HEK293T (cell line): ENCODE results near the gene BPTF.

ENCODE experiments used
- CTCF ChIA-PET: fragments of 350-600 bp; formaldehyde crosslinking; extraction: SDS; loops from one replicate; lab custom pipeline; 2021; ENCODE audit warnings: antibody characterized with exemption, inconsistent platforms; lab: Yijun Ruan, JAX
- POLR2A ChIA-PET: fragments of 350-600 bp; formaldehyde crosslinking; extraction: SDS; loops from one replicate; lab custom pipeline; 2020; ENCODE audit warnings: antibody characterized with exemption, inconsistent platforms; lab: Yijun Ruan, JAX
- DNase-seq: peaks from one replicate; pipeline ENCODE4 v3.0.0; 2012; ENCODE audit warnings: mixed read lengths; ENCODE audit errors: extremely low spot score
- ARNT ChIP-seq: fragments of 450-650 bp; IDR thresholded peaks from 2 replicates; pipeline ENCODE4 v1.6.1; 2017; ENCODE audit warnings: mild to moderate bottlenecking
- BHLHE40 ChIP-seq: fragments of 450-650 bp; IDR thresholded peaks from 2 replicates; pipeline ENCODE4 v1.6.1; 2016; ENCODE audit warnings: mild to moderate bottlenecking, moderate library complexity, borderline replicate concordance
- CTBP1 ChIP-seq: fragments of 450-650 bp; IDR thresholded peaks from 2 replicates; pipeline ENCODE4 v1.6.1; 2016; ENCODE audit warnings: borderline replicate concordance
- ELF4 ChIP-seq: fragments of 450-650 bp; IDR thresholded peaks from 2 replicates; pipeline ENCODE4 v1.6.1; 2017; ENCODE audit warnings: antibody characterized with exemption
- FOXA1 ChIP-seq: fragments of 450-650 bp; IDR thresholded peaks from 2 replicates; pipeline ENCODE4 v1.6.1; 2016; ENCODE audit warnings: mild to moderate bottlenecking
- FOXK2 ChIP-seq: fragments of 450-650 bp; IDR thresholded peaks from 2 replicates; pipeline ENCODE4 v1.6.1; 2016; ENCODE audit warnings: mild to moderate bottlenecking
- FOXM1 ChIP-seq: fragments of 450-650 bp; IDR thresholded peaks from 2 replicates; pipeline ENCODE4 v1.6.1; 2017; ENCODE audit warnings: mild to moderate bottlenecking, borderline replicate concordance
- HDGF ChIP-seq: fragments of 450-650 bp; IDR thresholded peaks from 2 replicates; pipeline ENCODE4 v1.6.1; 2017; ENCODE audit warnings: antibody characterized with exemption, borderline replicate concordance
- L3MBTL2 ChIP-seq: fragments of 450-650 bp; conservative IDR thresholded peaks from 2 replicates; pipeline ENCODE4 v1.6.1; 2016; ENCODE audit warnings: mild to moderate bottlenecking
- LEF1 ChIP-seq: fragments of 450-650 bp; IDR thresholded peaks from 2 replicates; pipeline ENCODE4 v1.6.1; 2017; ENCODE audit warnings: mild to moderate bottlenecking, borderline replicate concordance
- NFRKB ChIP-seq: fragments of 450-650 bp; IDR thresholded peaks from 2 replicates; pipeline ENCODE4 v1.6.1; 2016; ENCODE audit warnings: mild to moderate bottlenecking, moderate library complexity
- PKNOX1 ChIP-seq: fragments of 450-650 bp; IDR thresholded peaks from 2 replicates; pipeline ENCODE4 v1.6.1; 2016
- SP1 ChIP-seq: fragments of 450-650 bp; IDR thresholded peaks from 2 replicates; pipeline ENCODE4 v1.6.1; 2017
- SUZ12 ChIP-seq: fragments of 450-650 bp; IDR thresholded peaks from 2 replicates; pipeline ENCODE4 v1.6.1; 2016; ENCODE audit warnings: mild to moderate bottlenecking
- TARDBP ChIP-seq: fragments of 450-650 bp; IDR thresholded peaks from 2 replicates; pipeline ENCODE4 v1.6.1; 2016
- ZNF384 ChIP-seq: fragments of 450-650 bp; IDR thresholded peaks from 2 replicates; pipeline ENCODE4 v1.6.1; 2016

BPTF gene

GRCh38 chr17:67824735-67825626 lies at the start of gene BPTF:
Gene BPTF, plus strand, starts transcription at chr17:67825503. Its CDS starts 222 bp downstream, at chr17:67825725.
- ChIA-PET CTCF (interaction anchor here (0.6 to 1.0 kb wide), 8 partner anchors 9 to 121 kb away, joined by 3 to 6 read pairs (median 3); no protein-coding TSS in a partner anchor), POLR2A (interaction anchor here (0.6 to 1.7 kb wide), 13 partner anchors 9 to 195 kb away, joined by 3 to 21 read pairs (median 3); no protein-coding TSS in a partner anchor)
- DNase-seq: peak; percentile 93
- TF ChIP-seq ARNT (peak; percentile 73), FOXM1 (peak; percentile 41; the same call in 1 of the 2 replicates), FOXK2 (no peak), CTBP1 (no peak), LEF1 (no peak)

- TF ChIP-seq FOXM1: peak; percentile 64; the same call in 1 of the 2 replicates
- TF ChIP-seq ZNF384: no peak
- POLR2A ChIA-PET: no interaction called here
- DNase-seq: peak; percentile 83
- CTCF ChIA-PET: interaction anchor here (0.7 to 1.1 kb wide), 2 partner anchors 9 to 338 kb away, joined by 3 to 4 read pairs; no protein-coding TSS in a partner anchor
These were observed 46.1 kb upstream of the BPTF start for GRCh38 chr17:67779098-67779672.

GRCh38 chr17:67784364-67785121 lies 40.8 kb upstream of the BPTF start:
- ChIA-PET POLR2A (no interaction called here), CTCF (interaction anchor here (0.6 to 1.6 kb wide), 3 partner anchors 15 to 40 kb away, joined by 4 to 5 read pairs (median 5); no protein-coding TSS in a partner anchor)
- TF ChIP-seq ARNT: no peak
- no peak for TF ChIP-seq SP1
- TF ChIP-seq CTBP1: no peak
- TF ChIP-seq FOXM1: no peak
- no peak for TF ChIP-seq NFRKB
- TF ChIP-seq HDGF: no peak
- no peak for TF ChIP-seq FOXK2
- no peak for TF ChIP-seq L3MBTL2
- no peak for TF ChIP-seq FOXA1
- TF ChIP-seq ELF4: no peak
- TF ChIP-seq SUZ12: no peak
- TF ChIP-seq TARDBP: no peak
- TF ChIP-seq PKNOX1: no peak
- TF ChIP-seq BHLHE40: no peak
- TF ChIP-seq ZNF384: no peak
- no peak for TF ChIP-seq LEF1
- DNase-seq: no peak

GRCh38 chr17:67785122-67785477 lies 40.2 kb upstream of the BPTF start:
- ChIA-PET CTCF (interaction anchor here (0.6 kb wide), 1 partner anchor 15 kb away, joined by 4 read pairs; no protein-coding TSS in a partner anchor), POLR2A (no interaction called here)
- TF ChIP-seq FOXK2 (no peak), CTBP1 (no peak), SUZ12 (no peak), ZNF384 (no peak), L3MBTL2 (no peak), TARDBP (no peak), ARNT (no peak), BHLHE40 (no peak), FOXM1 (no peak), LEF1 (no peak), FOXA1 (no peak), ELF4 (no peak), NFRKB (no peak), HDGF (no peak), PKNOX1 (no peak), SP1 (no peak)

GRCh38 chr17:67785504-67785903 lies 39.8 kb upstream of the BPTF start:
- ChIA-PET POLR2A (no interaction called here), CTCF (no interaction called here)
- no peak for DNase-seq
- no peak for TF ChIP-seq ZNF384

More at GRCh38 chr17:67785122-67785477, 40.2 kb upstream of the BPTF start:
- DNase-seq: no peak

- ChIA-PET POLR2A (interaction anchor here (2.3 kb wide), 1 partner anchor 24 kb away, joined by 21 read pairs; the partner anchor contains the start of gene BPTF), CTCF (interaction anchor here (0.7 to 1.6 kb wide), 4 partner anchors 10 to 142 kb away, joined by 3 to 4 read pairs (median 4); partner anchors contain the start of gene BPTF)
- DNase-seq: peak; percentile 82
- TF ChIP-seq TARDBP (no peak), SUZ12 (no peak), FOXM1 (no peak), SP1 (no peak), HDGF (no peak), LEF1 (no peak), ELF4 (no peak), BHLHE40 (no peak), FOXK2 (no peak), NFRKB (no peak), ZNF384 (no peak), FOXA1 (no peak)
These were observed 24.8 kb upstream of the BPTF start for GRCh38 chr17:67800495-67800928.
